ENCODE data around the gene IGSF23.
"Not testable (repeated sequence)": the region's sequence is repeated elsewhere in the genome, so short reads cannot be mapped to it uniquely, and the experiment has no call there.

Gene IGSF23

DNA sequence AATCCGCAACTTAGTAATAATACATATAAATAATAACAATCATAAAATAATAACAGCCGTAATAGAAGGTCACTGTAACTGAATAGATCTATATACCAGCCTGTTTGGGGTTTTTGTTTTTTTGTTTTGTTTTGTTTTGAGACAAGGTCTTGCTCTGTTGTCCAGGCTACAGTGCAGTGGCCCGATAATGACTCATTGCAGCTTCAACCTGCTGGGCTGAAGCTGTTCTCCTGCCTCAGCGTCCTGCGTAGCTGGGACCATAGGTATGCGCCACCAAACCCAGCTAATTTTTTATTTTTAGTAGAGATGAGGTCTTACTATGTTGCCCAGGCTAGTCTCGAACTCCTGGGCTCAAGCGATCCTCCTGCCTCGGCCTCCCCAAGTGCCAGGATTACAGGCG lies 950 bp downstream of the IGSF23 start:
- no peak for DNase-seq

DNA sequence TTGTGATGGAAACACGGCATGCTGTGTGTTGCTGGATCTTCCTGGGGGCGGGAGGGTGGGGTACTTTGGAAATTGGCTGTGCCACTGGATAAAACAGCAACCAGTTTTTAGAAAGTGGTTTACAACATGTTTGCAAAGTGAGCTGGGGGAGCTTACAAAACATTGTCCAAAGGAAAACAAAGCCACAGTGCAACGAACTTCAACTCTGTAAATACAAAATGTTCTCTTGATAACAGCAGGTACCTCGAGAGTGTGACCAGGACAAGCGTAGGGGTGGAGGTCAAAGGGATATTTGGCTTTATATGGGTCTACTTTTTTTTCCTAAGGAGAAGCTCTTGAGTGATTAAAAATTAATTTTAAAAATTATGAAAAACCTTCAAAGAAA lies 2.5 kb downstream of the IGSF23 start:
- no peak for DNase-seq

DNA sequence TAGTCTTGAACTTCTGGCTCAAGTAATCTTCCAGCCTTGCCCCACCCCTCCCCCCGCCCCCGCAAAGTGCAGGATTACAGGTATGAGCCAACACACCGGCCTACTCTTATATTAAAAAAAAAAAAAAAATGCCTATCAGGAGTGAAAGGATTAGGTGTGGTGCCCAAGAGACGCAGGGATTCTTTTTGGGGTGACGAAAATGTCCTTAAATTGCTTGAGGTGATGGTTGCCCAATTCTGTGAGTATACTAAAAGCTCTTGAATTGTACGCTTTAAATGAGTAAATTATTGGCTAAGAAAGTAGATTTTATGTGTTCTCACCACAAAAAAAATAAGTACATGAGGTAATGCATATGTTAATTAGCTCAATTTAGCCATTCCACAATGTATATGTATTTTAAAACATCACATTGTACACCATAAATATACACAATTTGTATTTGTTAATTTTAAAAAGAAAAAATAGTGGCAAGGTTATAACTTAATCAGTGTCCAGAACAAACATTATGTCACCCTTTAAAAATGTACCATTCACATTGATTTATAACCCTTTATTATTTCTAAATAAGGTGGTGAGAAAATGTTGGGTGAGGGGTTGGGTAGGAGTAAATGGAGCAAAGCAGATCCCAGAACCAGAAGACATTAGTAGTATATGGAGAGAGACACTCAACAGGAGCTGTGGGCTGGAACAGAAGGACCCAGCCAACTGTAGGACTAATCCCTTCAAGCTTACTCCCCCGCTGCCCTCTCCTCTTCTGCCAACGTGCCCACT lies 3.9 kb downstream of the IGSF23 start:
- no peak for DNase-seq

DNA sequence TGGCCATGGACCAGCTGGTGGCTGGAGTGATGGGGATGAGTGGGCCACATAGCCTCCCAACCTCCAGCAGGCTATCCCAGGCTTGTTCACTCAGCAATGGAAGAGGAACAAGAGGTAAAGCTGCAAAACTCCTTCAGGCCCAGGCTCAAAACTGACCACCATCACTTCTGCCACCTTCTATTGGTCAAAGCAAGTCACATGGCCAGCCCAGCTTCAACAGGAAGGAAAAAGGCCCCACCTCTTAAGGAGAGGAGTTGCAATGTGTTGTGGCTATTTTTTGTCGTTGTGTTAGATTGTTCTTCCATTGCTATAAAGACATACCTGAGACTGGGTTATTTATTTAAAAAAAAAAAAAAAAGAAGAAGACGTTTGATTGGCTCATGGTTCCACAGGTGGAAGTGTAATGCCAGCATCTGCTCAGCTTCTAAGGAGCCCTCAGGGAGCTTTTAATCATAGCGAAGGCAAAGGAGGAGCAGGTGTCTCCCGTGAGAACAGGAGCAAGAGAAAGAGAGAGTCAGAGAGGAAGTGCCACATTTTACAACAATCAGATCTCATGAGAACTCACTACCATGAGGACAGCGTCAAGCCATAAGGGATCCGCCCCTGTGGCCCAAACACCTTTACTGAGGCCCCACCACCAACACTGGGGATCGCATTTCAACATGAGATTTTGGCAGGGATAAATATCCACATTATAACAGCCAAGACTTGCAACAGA lies 5.4 kb downstream of the IGSF23 start:
- DNase-seq, result no peak

DNA sequence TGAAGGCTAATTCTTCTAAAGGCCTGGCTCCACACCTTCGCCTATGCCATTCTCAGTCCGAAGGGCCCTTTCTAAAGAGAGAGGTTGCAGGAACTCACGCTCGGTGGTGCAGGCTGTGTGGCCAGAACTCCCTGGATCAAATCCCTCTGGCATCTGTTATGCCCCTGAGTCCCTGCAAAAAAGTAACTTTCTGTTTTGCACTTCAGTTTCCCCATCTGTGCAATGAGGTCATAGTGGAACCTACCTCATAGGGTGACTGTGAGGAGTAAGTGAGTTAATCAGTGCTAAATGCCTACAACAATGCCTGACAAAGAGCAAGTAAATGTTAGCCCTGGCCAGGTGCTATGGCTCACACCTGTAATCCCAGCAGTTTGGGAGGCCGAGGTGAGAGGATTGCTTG lies 7.3 kb downstream of the IGSF23 start:
- no peak for DNase-seq

DNA sequence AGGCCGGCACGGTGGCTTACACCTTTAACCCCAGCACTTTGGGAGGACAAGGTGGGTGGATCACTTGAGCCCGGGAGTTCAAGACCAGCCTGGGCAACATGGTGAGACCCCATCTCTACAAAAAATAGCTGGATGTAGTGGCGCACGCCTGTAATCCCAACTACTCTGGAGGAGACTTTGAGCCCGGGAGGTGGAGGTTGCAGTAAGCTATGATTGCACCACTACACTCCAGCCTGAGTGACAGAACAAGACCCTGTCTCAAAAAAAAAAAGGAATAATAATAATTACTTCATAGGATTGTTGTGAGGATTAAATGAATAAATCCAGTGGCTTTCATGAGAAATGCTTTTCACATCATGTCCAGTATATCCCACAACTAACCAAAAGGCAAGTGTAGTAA lies 8.0 kb downstream of the IGSF23 start:
- no peak for DNase-seq

DNA sequence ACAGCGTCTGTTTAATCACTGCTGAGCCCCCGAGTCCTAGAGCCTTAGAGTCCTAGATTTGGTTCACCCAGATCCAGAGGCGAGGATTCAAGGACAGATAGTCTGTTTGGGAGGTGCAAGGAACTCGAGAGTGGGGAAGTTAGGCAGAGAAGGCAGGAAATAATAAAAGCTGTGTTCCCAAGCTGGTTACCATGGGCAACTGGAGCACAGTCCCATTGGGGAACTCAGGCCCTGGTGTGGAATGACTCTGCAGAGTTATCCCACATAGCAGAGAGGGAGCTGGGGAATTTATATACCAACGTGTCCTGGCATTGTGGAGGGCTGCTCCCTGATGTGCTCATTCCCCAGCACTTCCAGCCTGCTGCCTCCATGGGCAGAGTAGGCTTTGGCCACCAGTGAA lies 9.7 kb downstream of the IGSF23 start:
- DNase-seq, result no peak

DNA sequence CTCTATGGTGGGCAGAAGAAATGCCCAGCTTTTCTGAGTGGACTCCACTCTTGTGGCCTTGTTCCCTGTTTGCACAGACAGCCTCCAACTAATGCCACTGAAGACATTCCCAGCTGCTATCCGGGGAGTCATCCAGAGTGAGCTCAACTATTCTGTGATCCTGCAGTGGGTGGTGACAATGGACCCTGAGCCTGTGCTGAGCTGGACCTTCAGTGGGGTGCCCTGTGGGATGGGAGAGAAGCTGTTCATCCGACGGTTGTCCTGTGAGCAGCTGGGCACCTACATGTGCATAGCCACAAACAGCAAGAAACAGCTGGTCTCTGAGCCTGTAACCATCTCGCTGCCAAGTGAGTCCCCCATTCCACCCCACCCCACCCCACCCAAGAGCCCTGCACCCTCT lies 10.3 kb downstream of the IGSF23 start:
- no peak for DNase-seq

DNA sequence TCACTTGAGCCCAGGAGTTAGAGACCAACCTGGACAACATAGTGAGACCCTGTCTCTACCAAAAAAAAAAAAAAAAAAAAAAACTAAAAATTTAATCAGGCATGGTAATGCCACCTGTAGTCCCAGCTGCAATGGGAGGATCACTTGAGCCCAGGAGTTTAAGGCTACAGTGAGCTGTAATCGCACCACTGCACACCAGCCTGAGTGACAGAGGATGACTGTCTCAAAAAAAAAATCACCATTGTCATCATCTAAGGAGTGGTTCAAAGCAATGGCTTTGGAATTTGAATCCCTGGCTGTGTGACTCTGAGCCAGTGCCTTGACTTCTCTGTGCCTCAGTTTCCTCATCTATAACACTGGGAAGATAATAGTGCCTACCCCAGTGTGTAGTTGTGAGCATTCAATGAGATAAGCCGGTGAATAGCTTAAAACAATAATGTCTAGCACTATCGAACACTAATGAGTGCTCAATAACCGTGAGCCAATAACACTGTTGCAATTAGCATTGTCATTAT lies 11.5 kb downstream of the IGSF23 start:
- no peak for DNase-seq

DNA sequence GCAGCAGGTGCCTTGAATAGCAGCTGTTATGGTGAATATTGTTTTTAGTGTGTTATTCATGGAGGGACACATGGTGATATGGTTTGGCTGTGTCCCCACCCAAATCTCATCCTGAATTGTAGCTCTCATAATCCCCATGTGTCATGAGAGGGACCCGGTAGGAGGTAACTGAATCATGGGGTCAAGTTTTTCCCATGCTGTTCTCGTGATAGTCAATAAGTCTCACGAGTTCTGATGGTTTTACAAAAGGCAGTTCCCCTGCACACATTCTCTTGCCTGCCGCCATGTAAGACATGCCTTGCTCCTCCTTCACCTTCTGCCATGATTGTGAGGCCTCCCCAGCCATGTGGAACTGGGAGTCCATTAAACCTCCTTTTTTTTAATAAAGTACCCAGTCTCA lies 12.3 kb downstream of the IGSF23 start:
- DNase-seq, result not testable (repeated sequence)

DNA sequence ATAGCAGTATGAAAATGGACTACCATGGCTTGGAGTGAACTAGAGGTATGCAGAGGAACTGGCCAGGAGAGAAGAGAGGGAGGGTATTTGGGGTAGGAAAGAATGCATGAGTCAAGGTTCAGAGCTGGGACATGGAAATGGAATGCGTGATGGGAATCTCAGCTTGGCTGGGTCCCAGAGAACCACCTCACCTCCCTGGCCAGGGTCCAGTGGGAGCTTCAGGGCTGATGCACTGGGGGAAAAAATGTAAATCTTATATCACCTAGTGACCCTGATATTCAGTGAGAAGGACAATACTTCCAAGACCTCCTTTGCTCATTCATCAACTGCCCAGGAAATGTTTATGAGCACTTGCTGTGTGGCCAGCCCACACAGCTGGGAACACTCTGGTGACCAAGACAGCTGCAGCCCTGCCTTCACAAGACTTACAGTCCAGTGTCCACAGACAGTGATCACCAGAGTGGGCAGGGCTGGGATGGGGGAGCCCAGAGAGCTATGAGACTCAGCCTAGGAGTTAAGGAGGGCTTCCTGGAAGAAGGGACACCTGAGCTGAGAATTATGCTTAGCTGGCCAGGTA lies 12.8 kb downstream of the IGSF23 start:
- DNase-seq, result no peak

DNA sequence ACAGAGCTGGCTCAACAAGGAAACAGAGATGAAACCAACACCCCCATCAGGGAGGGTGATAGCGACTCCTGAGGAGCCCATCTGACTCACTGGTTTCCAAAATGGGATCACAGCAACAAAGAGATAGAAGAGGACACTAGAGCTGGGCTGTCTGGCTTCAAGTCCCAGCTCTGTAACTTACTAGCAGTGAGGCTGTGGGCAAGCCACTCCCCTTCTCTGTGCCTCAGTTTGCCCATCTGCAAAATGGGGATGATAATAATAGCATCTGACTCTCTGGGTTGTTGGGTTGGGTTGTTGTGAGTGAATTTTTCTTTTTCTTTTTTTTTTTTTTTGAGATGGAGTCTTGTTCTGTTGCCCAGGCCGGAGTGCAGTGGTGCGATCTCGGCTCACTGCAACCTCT lies 14.3 kb downstream of the IGSF23 start:
- DNase-seq, result no peak

DNA sequence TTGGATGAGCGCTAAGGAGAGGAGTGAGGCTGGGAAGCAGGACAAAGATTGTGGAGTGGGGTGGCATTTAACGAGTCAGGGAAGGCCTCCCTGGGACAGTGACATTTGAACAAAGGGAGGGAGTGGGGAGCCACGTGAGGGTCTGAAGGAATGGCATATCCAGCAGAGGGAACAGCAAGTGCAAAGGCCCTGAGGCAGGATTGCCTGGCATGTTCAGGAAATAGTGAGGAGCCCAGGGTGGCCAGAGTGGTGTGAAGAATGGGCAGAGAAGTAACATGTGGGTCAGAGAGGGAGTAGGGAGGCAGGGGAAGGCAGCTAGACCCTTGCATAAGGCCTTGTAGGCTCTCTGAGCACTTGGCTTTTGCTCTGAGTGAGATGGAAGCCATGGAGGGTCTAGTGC lies 15.4 kb downstream of the IGSF23 start:
- DNase-seq, result no peak

DNA sequence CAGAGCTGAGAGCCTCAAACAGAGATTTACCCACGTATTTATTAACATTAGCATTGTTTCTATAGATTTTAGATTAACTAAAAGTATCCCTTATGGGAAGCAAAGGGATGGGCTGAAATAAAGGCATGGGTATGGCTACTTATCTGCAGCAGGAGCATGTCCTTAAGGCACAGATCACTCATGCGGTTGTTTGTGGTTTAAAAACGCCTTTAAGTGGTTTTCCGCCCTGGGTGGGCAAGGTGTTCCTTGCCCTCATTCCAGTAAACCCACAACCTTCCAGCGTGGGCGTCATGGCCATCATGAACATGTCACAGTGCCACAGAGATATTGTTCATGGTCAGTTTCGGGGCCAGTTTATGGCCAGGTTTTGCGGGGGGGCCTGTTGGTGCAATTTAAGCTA lies 18.2 kb downstream of the IGSF23 start:
- DNase-seq, result not testable (repeated sequence)

DNA sequence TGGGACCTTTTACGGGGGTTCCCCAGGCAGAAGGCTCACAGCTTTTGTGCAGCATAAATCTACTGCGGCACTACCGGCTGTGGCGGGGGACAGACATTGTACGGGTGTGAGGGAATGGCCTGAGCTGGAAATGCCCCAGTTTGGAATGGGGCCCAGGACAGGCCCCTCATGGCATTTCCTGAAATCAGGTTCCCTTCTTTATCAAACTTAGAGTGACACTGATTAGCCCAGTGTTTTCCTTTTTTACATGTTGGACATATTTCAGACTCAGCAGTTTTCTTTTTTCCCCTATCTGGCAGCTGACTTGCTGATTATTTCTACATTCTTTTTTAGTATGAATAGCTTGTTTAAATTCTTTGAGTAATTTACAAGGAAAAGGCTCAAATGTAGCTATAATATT lies 20.7 kb downstream of the IGSF23 start:
- DNase-seq, result not testable (repeated sequence)

DNA sequence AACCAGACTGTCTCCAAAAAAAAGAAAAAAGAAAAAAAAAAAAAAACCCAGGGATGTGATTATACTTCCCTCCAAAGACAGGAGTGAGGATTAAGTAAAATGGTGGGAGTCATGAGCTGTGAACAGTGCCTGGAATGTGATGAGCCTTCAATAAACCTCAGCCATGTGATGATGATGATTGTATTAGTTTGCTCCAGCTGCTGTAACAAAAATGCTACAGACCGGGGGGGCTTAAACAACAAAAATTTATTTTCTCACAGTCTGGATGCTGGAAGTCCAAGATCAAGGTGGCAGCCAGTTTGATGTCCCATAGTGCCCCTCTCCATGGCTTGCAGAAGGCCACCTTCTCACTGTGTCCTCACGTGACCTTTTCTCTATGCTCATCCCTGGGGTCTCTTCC lies 21.4 kb downstream of the IGSF23 start:
- DNase-seq, result no peak

DNA sequence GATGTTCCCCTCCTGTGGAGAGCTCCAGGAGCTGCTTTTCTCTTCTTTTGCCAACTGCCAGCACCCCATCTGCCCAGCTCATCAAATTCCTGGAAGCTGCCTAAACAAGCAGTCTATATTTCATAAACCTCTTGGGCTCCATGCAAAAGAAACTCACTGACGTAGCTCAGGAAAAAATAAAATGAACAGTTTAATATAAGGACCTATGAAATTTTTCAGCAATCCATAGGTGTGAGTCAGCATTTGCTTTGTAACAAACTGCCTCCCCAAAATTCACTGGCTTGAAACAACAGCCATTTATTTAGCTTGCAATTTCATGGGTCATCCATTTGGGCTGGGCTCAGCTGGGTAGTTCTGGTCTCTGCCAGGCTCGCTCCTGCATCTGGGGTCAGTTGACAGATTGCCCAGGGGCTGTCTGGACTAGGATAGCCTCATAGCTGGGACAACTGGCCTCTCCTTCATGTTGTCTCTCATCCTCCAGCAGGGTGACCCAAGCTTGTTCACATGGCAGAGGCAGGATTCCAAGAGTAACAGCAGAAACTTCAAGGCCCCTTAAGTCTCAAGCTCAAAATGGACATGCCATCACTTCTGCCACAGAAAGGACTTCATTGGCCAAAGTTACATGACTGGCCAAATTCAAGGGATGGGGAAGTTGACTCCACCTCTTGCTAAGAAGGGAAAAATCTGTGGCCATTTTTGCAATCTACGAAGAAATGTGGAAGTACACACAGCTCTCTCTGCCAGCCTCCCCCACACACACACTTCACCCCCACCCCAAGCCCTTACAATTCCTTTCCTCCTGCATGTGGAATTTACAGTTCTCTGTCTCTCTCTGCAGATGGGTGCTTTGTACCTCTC lies 22.4 kb downstream of the IGSF23 start:
- DNase-seq, result no peak

DNA sequence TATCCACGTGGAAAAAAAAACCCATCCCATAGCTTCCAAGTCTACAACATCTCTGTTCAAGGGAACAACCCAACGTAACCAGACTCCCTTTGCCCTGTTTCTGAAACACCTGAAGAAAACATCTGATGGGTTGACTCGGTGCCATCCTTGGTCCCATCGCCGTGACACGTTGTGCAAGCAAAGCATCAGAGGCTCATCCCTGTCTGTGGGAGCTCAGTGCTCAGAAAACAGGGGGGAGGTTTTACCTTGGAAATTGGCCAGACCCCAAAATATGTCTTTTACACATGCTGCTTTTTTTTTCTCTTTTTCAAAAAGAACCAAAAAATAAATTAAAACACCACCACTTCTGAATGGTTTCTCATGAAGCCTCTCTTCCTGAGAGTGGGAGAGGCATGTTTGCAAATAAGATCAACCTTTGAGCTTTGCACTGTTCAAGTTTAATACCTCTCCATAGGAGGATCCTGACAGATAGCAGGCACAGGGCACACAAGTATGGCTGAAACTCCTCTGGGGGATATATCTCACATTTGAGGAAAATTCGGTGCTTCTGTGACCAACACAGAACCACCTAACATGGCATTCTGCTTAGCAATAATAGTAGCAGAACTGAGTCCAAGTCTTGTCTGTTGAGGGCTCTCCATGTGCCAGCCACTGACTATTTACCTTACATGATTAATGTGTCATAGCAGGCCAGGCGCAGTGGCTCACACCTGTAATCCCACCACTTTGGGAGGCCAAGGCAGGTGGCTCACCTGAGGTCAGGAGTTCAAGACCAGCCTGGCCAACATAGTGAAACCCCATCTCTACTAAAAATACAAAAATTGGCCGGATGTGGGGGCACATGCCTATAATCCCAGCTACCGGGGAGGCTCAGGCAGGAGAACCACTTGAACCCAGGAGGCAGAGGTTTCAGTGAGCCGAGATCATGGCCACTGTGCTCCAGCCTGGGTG lies 23.4 kb downstream of the IGSF23 start:
- no peak for DNase-seq

DNA sequence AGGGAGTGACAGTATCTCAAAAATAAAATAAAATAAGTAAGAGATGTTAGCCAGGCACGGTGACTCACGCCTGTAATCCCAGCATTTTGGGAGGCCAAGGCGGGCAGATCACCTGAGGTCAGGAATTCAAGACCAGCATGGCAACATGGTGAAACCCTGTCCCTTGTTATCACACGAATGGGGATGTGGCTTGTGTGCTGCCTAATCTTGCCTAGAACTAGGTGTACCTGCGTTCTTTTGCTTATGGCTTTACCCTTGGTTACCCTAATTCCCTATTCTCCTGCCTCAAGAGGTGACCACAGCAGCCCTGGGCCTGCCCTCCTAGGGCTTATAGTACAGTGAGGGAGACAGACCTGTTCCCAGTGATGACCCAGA lies 24.0 kb downstream of the IGSF23 start:
- DNase-seq, result no peak

DNA sequence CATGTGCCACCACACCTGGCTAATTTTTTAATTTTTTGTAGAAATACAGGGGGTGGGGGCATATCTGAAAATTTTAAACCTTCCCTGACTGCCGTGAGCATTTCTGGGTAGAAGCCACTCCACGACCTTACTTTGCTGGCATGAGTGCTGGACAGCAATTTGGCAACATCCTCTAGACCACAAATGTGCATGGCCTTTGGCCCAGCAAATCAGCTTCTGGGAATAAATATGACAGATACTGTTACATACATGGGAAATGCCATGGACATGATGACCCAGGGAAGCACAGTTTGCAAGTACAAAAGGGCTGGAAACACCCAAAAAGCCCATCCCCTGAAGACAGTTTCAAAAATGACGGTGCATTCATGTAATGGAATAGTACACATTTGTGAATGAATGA lies 27.2 kb downstream of the IGSF23 start:
- DNase-seq, result no peak

DNA sequence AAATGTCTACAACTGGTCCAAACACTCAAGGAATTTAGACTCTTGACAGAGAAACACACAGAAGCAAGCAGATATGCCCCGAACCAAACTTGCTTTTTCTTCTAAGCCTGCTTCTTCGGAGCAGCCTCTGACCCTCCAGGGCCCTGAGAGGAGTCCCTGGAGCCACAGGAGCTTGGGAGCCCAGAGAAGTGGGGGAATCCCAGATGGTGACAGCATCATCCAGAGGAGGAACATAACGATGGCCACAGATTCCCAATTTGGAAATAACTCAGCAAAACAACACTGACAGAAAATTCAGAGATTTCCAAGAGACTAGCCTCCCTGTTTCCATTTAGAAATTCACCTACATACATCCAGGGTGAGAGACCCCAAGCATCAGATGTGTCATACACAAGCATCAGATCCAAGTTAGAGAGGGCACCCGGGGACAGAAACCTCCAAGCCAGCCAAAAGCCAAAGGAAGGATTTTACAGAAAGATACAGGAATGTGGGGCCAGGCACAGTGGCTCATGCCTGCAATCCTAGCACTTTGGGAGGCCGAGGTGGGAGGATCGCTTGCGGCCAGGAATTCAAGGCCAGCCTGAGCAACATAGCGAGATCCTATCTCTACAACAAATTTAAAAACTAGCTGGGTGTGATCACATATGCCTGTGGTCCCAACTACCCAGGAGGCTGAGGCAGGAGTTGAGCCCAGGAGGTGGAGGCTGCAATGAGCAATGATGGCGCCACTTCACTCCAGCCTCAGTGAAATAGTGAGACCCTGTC lies 28.3 kb downstream of the IGSF23 start:
- no peak for DNase-seq

Data from activated naive CD4-positive, alpha-beta T cell treated with anti-CD3 and anti-CD28 coated beads, Interleukin-2, amount 50 U/mL, for 16 hours (primary cell).